HCT116 (cell line): ENCODE data around the gene AP3D1. TPM values are rescaled to one million over a fixed set of nuclear protein-coding genes. Genes with fewer than 3 reads are reported as not detected.

ENCODE experiments used
- ATAC-seq: fragments of 200-7000 bp; cut with Tn5 transposase; 2 replicates; pipeline ENCODE4 v1.9.1; 2020; ENCODE audit warnings: mild to moderate bottlenecking, moderate library complexity
- BruUV-seq: library from RNA; stranded (reverse); fragments of 400-500 nt; replicated peaks from 2 replicates; lab custom pipeline; 2021; lab: Mats Ljungman, UMichigan
- CTCF ChIA-PET: fragments of 300-600 bp; sonication (Branson Sonifier 250); formaldehyde crosslinking; loops from one replicate; lab custom pipeline; 2021; ENCODE audit warnings: antibody characterized with exemption; lab: Charles Lee
- POLR2A ChIA-PET: fragments of 300-600, 350-600 bp; sonication (Branson Sonifier 250); formaldehyde crosslinking; loops from one replicate; lab custom pipeline; 2021; ENCODE audit warnings: antibody characterized with exemption; lab: Charles Lee
- RAD21 ChIA-PET, 2 experiments: fragments of 300-600 bp; sonication (Branson Sonifier 250); formaldehyde crosslinking; loops; one replicate each; lab custom pipeline; 2023; ENCODE audit warnings: low total read pairs in 2 of 2; ENCODE audit not compliant: uncharacterized antibody in 2 of 2, unreplicated experiment in 2 of 2, low non-redundant PET in 1 of 2; lab: Charles Lee
- DNase-seq: peaks from one replicate; pipeline ENCODE4 v3.0.0-alpha.2; 2010; ENCODE audit warnings: low read depth, low spot score
- H2AFZ ChIP-seq: fragments of 200-600 bp; shearing (Covaris generic), sonication (generic); 2 replicates; pipeline ENCODE4 v1.6.1; 2017; ENCODE audit warnings: low read depth, mixed run types, mixed read lengths, antibody characterized with exemption, low read length; ENCODE audit not compliant: poor library complexity, severe bottlenecking
- H3K27ac ChIP-seq: 2 replicates; pipeline ENCODE4 v1.5.1; 2012; ENCODE audit warnings: low read depth, low read length
- H3K27me3 ChIP-seq: fragments of 200-600 bp; sonication (generic); 2 replicates; pipeline ENCODE4 v1.6.1; 2016; ENCODE audit warnings: mixed run types, low read length, mixed read lengths; ENCODE audit not compliant: insufficient read depth
- H3K36me3 ChIP-seq, 2 experiments: fragments of 200-500 bp in 1 of 2; fragments of 200-600 bp in 1 of 2; sonication (Bioruptor generic) in 1 of 2; sonication (generic) in 1 of 2; 2 replicates each; pipeline versions ENCODE4 v1.5.1 to v1.6.1; 2014 to 2016; ENCODE audit warnings: low read length in 2 of 2, inconsistent platforms in 1 of 2, mixed read lengths in 1 of 2, mixed run types in 1 of 2; ENCODE audit not compliant: insufficient read depth in 2 of 2, control insufficient read depth in 1 of 2
- H3K4me1 ChIP-seq, 2 experiments: fragments of 200-600 bp in 1 of 2; sonication (generic) in 1 of 2; 2 replicates each; pipeline versions ENCODE4 v1.5.1 to v1.6.1; 2012 to 2017; ENCODE audit warnings: low read length in 2 of 2, inconsistent platforms in 1 of 2, mild to moderate bottlenecking in 1 of 2, mixed read lengths in 1 of 2, mixed run types in 1 of 2, moderate library complexity in 1 of 2; ENCODE audit not compliant: insufficient read depth in 2 of 2, control insufficient read depth in 1 of 2
- H3K4me2 ChIP-seq: fragments of 200-600 bp; sonication (generic); 2 replicates; pipeline ENCODE4 v1.6.1; 2017; ENCODE audit warnings: mixed run types, low read length, mixed read lengths
- H3K4me3 ChIP-seq, 2 experiments: fragments of 200-600 bp in 1 of 2; sonication (generic) in 1 of 2; replicated peaks in 1 of 2; 2 replicates each; pipeline ENCODE4 v1.5.1; 2011 to 2016; ENCODE audit warnings: low read length in 2 of 2, control low read depth in 1 of 2, low read depth in 1 of 2, mild to moderate bottlenecking in 1 of 2, mixed read lengths in 1 of 2, mixed run types in 1 of 2
- H3K79me2 ChIP-seq: fragments of 200-600 bp; sonication (generic); 2 replicates; pipeline ENCODE4 v1.6.1; 2017; ENCODE audit warnings: mild to moderate bottlenecking, mixed run types, low read length, moderate library complexity, mixed read lengths; ENCODE audit not compliant: insufficient read depth
- H3K9ac ChIP-seq: fragments of 200-600 bp; sonication (generic); 2 replicates; pipeline ENCODE4 v1.6.1; 2016; ENCODE audit warnings: low read length, mixed read lengths
- H3K9me2 ChIP-seq: fragments of 200-600 bp; sonication (generic), shearing (Covaris generic); 2 replicates; pipeline ENCODE4 v1.6.1; 2017; ENCODE audit warnings: mixed run types, mild to moderate bottlenecking, moderate library complexity; ENCODE audit not compliant: insufficient read depth
- H3K9me3 ChIP-seq, 2 experiments: fragments of 200-500 bp in 1 of 2; fragments of 200-600 bp in 1 of 2; sonication (Bioruptor generic) in 1 of 2; sonication (generic) in 1 of 2; 2 replicates each; pipeline ENCODE4 v1.6.1; 2014 to 2017; ENCODE audit warnings: low read length in 2 of 2, mixed read lengths in 2 of 2, inconsistent platforms in 1 of 2, low read depth in 1 of 2, mild to moderate bottlenecking in 1 of 2, mixed run types in 1 of 2, moderate library complexity in 1 of 2; ENCODE audit not compliant: control insufficient read depth in 1 of 2, insufficient read depth in 1 of 2
- H4K20me1 ChIP-seq: fragments of 200-600 bp; sonication (generic), shearing (Covaris generic); 2 replicates; pipeline ENCODE4 v1.6.1; 2017; ENCODE audit warnings: mixed run types, mild to moderate bottlenecking, moderate library complexity; ENCODE audit not compliant: insufficient read depth
- ATF3 ChIP-seq: IDR thresholded peaks from 2 replicates; pipeline ENCODE4 v1.6.1; 2012
- CBX3 ChIP-seq: IDR thresholded peaks from 2 replicates; pipeline ENCODE4 v1.6.1; 2012; ENCODE audit warnings: low read depth
- CEBPB ChIP-seq: IDR thresholded peaks from 2 replicates; pipeline ENCODE4 v1.6.1; 2012; ENCODE audit warnings: low read depth
- EGR1 ChIP-seq: IDR thresholded peaks from 2 replicates; pipeline ENCODE4 v1.6.1; 2012; ENCODE audit warnings: low read depth
- ELF1 ChIP-seq: IDR thresholded peaks from 2 replicates; pipeline ENCODE4 v1.6.1; 2012; ENCODE audit warnings: low read depth, borderline replicate concordance
- EZH2 ChIP-seq: fragments of 200-600 bp; sonication (generic); IDR thresholded peaks from 2 replicates; pipeline ENCODE4 v1.6.1; 2017; ENCODE audit warnings: antibody characterized with exemption, mixed run types
- EZH2phosphoT487 ChIP-seq: fragments of 200-600 bp; IDR thresholded peaks from 2 replicates; pipeline ENCODE4 v1.6.1; 2018; ENCODE audit warnings: antibody characterized with exemption, borderline replicate concordance
- POLR2A ChIP-seq: IDR thresholded peaks from 2 replicates; pipeline ENCODE4 v1.7.0; 2011; ENCODE audit warnings: borderline replicate concordance; ENCODE audit not compliant: insufficient read depth, insufficient read length; ENCODE audit errors: extremely low read depth
- RAD21 ChIP-seq: IDR thresholded peaks from 2 replicates; pipeline ENCODE4 v1.6.1; 2012; ENCODE audit warnings: low read depth, mild to moderate bottlenecking
- SIN3A ChIP-seq: IDR thresholded peaks from 2 replicates; pipeline ENCODE4 v1.6.1; 2012; ENCODE audit warnings: low read depth
- TCF7L2 ChIP-seq: IDR thresholded peaks from 2 replicates; pipeline ENCODE4 v1.7.0; 2011; ENCODE audit warnings: borderline replicate concordance, inconsistent platforms; ENCODE audit not compliant: insufficient read depth, insufficient read length; ENCODE audit errors: extremely low read depth
- YY1 ChIP-seq: IDR thresholded peaks from 2 replicates; pipeline ENCODE4 v1.6.1; 2011; ENCODE audit warnings: low read length, low read depth, moderate library complexity, mild to moderate bottlenecking; ENCODE audit not compliant: insufficient replicate concordance; ENCODE audit errors: extremely low read depth
- ZFX ChIP-seq: fragments of 450-650 bp; IDR thresholded peaks from 2 replicates; pipeline ENCODE4 v1.6.1; 2017
- ZNF274 ChIP-seq: fragments of 200-500 bp; sonication (Bioruptor generic); IDR thresholded peaks from 2 replicates; pipeline ENCODE4 v1.6.1; 2014; ENCODE audit warnings: mild to moderate bottlenecking, low read depth, low read length, inconsistent platforms
- intact Hi-C: fragments of 100-400 bp; cut with micrococcal nuclease; formaldehyde crosslinking; loops from 2 replicates; pipeline ENCODE4 v1.10.0; 2022
- total RNA-seq: library from RNA; stranded (reverse); gene quantifications from one replicate; pipeline ENCODE4 v1.2.1, GENCODE V29; 2021; ENCODE audit not compliant: unreplicated experiment
- TF ChIP-seq, protein P1 (sequence below): IDR thresholded peaks from 2 replicates; pipeline ENCODE4 v1.6.1; 2012; ENCODE audit warnings: low read depth
- TF ChIP-seq, protein P2 (sequence below): IDR thresholded peaks from 2 replicates; pipeline ENCODE4 v1.6.1; 2011; ENCODE audit warnings: mild to moderate bottlenecking, low read length, moderate library complexity; ENCODE audit not compliant: insufficient replicate concordance; ENCODE audit errors: extremely low read depth

AP3D1 gene
- total RNA-seq, 1 experiment from 2014 or later = 137 TPM

- TF ChIP-seq, protein P1, sequence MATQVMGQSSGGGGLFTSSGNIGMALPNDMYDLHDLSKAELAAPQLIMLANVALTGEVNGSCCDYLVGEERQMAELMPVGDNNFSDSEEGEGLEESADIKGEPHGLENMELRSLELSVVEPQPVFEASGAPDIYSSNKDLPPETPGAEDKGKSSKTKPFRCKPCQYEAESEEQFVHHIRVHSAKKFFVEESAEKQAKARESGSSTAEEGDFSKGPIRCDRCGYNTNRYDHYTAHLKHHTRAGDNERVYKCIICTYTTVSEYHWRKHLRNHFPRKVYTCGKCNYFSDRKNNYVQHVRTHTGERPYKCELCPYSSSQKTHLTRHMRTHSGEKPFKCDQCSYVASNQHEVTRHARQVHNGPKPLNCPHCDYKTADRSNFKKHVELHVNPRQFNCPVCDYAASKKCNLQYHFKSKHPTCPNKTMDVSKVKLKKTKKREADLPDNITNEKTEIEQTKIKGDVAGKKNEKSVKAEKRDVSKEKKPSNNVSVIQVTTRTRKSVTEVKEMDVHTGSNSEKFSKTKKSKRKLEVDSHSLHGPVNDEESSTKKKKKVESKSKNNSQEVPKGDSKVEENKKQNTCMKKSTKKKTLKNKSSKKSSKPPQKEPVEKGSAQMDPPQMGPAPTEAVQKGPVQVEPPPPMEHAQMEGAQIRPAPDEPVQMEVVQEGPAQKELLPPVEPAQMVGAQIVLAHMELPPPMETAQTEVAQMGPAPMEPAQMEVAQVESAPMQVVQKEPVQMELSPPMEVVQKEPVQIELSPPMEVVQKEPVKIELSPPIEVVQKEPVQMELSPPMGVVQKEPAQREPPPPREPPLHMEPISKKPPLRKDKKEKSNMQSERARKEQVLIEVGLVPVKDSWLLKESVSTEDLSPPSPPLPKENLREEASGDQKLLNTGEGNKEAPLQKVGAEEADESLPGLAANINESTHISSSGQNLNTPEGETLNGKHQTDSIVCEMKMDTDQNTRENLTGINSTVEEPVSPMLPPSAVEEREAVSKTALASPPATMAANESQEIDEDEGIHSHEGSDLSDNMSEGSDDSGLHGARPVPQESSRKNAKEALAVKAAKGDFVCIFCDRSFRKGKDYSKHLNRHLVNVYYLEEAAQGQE = no peak
- no peak for TF ChIP-seq EGR1
These were observed 74.0 kb downstream of the AP3D1 start (continued) for GRCh38 chr19:2077398-2077797.

DNA sequence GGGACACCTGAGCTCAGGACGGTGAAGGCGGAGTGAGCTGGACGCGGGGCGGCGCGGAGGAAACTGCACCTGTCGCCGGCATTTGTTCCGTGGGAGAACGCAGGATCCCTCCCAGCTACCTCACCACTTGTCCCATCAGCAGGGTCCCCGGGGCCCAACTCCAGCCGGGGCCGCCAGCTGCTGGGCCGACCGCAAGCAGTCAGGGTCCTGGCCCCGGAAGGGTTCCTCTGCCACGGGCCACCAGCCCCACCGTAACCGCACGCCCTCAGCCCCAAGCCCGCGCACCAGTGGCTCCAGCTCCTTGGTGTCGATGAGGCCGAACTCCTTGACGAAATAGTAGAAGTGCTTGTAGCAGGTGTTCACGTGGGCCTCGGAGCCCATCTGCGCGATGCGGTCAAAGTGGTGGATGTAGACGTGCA is 74.8 kb downstream of the AP3D1 start:
- no peak for DNase-seq
- Histone ChIP-seq H3K4me1 (peaks cover 3 to 6% of the 10 kb centered on the region in 2 experiments; a peak in 2 of 4 replicates), H3K9me2 (no peaks in the 10 kb centered on the region), H3K4me3 (no peak overlapping the region), H2AFZ (no peak overlapping the region), H3K27me3 (no peaks in the 10 kb centered on the region), H3K4me2 (no peak overlapping the region), H3K36me3 (peaks cover 3 to 4% of the 10 kb centered on the region in 2 experiments; a peak in 2 of 4 replicates), H3K9me3 (no peaks in the 10 kb centered on the region), H3K27ac (no peak overlapping the region), H4K20me1 (no peaks in the 10 kb centered on the region), H3K79me2 (no peaks in the 10 kb centered on the region), H3K9ac (no peak overlapping the region)
- BruUV-seq = no TSS peak
- TF ChIP-seq ZNF274 = no peak
- no peak for TF ChIP-seq SIN3A
- no peak for TF ChIP-seq ELF1
- TF ChIP-seq, protein P2, sequence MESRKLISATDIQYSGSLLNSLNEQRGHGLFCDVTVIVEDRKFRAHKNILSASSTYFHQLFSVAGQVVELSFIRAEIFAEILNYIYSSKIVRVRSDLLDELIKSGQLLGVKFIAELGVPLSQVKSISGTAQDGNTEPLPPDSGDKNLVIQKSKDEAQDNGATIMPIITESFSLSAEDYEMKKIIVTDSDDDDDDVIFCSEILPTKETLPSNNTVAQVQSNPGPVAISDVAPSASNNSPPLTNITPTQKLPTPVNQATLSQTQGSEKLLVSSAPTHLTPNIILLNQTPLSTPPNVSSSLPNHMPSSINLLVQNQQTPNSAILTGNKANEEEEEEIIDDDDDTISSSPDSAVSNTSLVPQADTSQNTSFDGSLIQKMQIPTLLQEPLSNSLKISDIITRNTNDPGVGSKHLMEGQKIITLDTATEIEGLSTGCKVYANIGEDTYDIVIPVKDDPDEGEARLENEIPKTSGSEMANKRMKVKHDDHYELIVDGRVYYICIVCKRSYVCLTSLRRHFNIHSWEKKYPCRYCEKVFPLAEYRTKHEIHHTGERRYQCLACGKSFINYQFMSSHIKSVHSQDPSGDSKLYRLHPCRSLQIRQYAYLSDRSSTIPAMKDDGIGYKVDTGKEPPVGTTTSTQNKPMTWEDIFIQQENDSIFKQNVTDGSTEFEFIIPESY = no peak
- TF ChIP-seq EZH2 = no peak
- TF ChIP-seq EGR1 = no peak
- no peak for TF ChIP-seq POLR2A
- TF ChIP-seq ZFX = no peak
- no peak for TF ChIP-seq ATF3
- TF ChIP-seq TCF7L2 = no peak
- TF ChIP-seq CEBPB = no peak
- TF ChIP-seq RAD21 = no peak
- no peak for TF ChIP-seq CBX3
- TF ChIP-seq YY1 = no peak
- TF ChIP-seq EZH2phosphoT487 = no peak
- TF ChIP-seq, protein P1 = no peak
- CTCF ChIA-PET = no interaction called here
- intact Hi-C loops = no loop called here
- RAD21 ChIA-PET = no interaction called here
- ATAC-seq = no peak
- POLR2A ChIA-PET = no interaction called here
